Spleen (tissue), 11 donors: ENCODE results near the gene SLC46A2. TPM values are rescaled to one million over a fixed set of nuclear protein-coding genes. Genes with fewer than 3 reads are reported as not detected.

Source experiments
- DNase-seq: peaks from one replicate; pipeline ENCODE4 v3.0.0-alpha.2; 2020
- H3K27ac ChIP-seq, 8 donors: fragments of 200-600 bp; sonication (generic) in 7 of 8; 1 replicate in 4 of 8; 2 replicates in 4 of 8; pipeline versions ENCODE4 v1.5.0 to v1.8.0; 2016 to 2021; ENCODE audit warnings: inconsistent platforms in 4 of 8, mild to moderate bottlenecking in 4 of 8, moderate library complexity in 1 of 8
- H3K27me3 ChIP-seq, 7 donors: fragments of 200-600 bp; sonication (generic) in 6 of 7; replicated peaks in 1 of 7; 1 replicate in 4 of 7; 2 replicates in 3 of 7; pipeline versions ENCODE4 v1.5.0 to v1.8.0; 2016 to 2021; ENCODE audit warnings: inconsistent platforms in 3 of 7, mild to moderate bottlenecking in 1 of 7
- H3K36me3 ChIP-seq, 6 donors: fragments of 200-600 bp; sonication (generic) in 5 of 6; 1 replicate in 4 of 6; 2 replicates in 2 of 6; pipeline versions ENCODE4 v1.5.0 to v1.8.0; 2016 to 2021; ENCODE audit warnings: inconsistent platforms in 2 of 6
- H3K4me1 ChIP-seq, 6 donors: fragments of 200-600 bp; sonication (generic) in 5 of 6; 1 replicate in 3 of 6; 2 replicates in 3 of 6; pipeline versions ENCODE4 v1.5.0 to v1.8.0; 2016 to 2021; ENCODE audit warnings: inconsistent platforms in 3 of 6
- H3K4me3 ChIP-seq, 8 donors: fragments of 200-600 bp; sonication (generic) in 7 of 8; 1 replicate in 4 of 8; 2 replicates in 4 of 8; pipeline versions ENCODE4 v1.5.0 to v1.8.0; 2016 to 2021; ENCODE audit warnings: inconsistent platforms in 4 of 8, mild to moderate bottlenecking in 4 of 8, moderate library complexity in 2 of 8
- H3K9me3 ChIP-seq, 8 donors: fragments of 200-600 bp; sonication (generic) in 7 of 8; 1 replicate in 4 of 8; 2 replicates in 4 of 8; pipeline versions ENCODE4 v1.5.0 to v1.8.0; 2016 to 2021; ENCODE audit warnings: inconsistent platforms in 4 of 8
- POLR2A ChIP-seq, 3 donors: fragments of 450-650 bp; IDR thresholded peaks; one replicate each; pipeline ENCODE4 v1.5.1; 2017; ENCODE audit warnings: antibody characterized with exemption in 3 of 3, mild to moderate bottlenecking in 1 of 3
- POLR2AphosphoS5 ChIP-seq, 3 donors: sonication (generic); formaldehyde crosslinking; IDR thresholded peaks; one replicate each; pipeline ENCODE4 v1.5.1; 2017; ENCODE audit warnings: antibody characterized with exemption in 3 of 3
- WGBS, 5 donors: extraction: QIAGEN DNeasy Blood & Tissue Kit in 3 of 5; methylation state at CpG; one replicate each; pipeline versions ENCODE4 v1.1.5 to v1.1.7; 2013 to 2018; 5-methylcytosine and 5-hydroxymethylcytosine counted together
- intact Hi-C: fragments of 100-400 bp; cut with DNase I; formaldehyde crosslinking; loops from one replicate; pipeline ENCODE4 v1.15.0; 2023; ENCODE audit warnings: low total_unique reads
- polyA plus RNA-seq, 3 donors: library from polyadenylated mRNA; stranded (reverse); fragments of 200-250 nt; gene quantifications; one replicate each; pipeline ENCODE4 v1.2.1, GENCODE V29; 2013
- total RNA-seq, 7 donors: library from RNA; depleted of rRNA in 3 of 7; stranded (reverse); fragments of >200 nt in 3 of 7; fragmentation: NEBNext Ultra II Directional in 4 of 7; extraction: Animal tissue kit (Norgen Biotek cat#: 25700) in 4 of 7; gene quantifications; one replicate each; pipeline versions ENCODE4 v1.1.0 to v1.2.1, GENCODE V29; 2016 to 2021
- TF ChIP-seq, protein P1 (sequence below), 11 experiments: fragments of 200-600 bp in 7 of 11; fragments of 450-650 bp in 4 of 11; sonication (generic) in 4 of 11; IDR thresholded peaks in 8 of 11; conservative IDR thresholded peaks in 3 of 11; 1 replicate in 7 of 11; 2 replicates in 4 of 11; pipeline versions ENCODE4 v1.4.0 to v1.8.0; 2016 to 2021; ENCODE audit warnings: antibody characterized with exemption in 11 of 11, inconsistent platforms in 4 of 11, mild to moderate bottlenecking in 1 of 11
- donor health status: healthy with polysubstance abuse.
- donor health status: DM: no; HTN: no; CAD: no; lungs with moderate emphysema.
- donor health status: DM: no; HTN: no; CAD: no.
- donor health status: Bipolar disorder and iron deficiency.
- donor health status: healthy.
- donor health status: DM: no; HTN: no; CAD: no.
- donor health status: DM: yes; HTN: yes; CAD: no.

The SLC46A2 gene
- total and polyA plus RNA-seq, 10 donors, result 0.20 to 5.8 (median 0.94) TPM

DNA sequence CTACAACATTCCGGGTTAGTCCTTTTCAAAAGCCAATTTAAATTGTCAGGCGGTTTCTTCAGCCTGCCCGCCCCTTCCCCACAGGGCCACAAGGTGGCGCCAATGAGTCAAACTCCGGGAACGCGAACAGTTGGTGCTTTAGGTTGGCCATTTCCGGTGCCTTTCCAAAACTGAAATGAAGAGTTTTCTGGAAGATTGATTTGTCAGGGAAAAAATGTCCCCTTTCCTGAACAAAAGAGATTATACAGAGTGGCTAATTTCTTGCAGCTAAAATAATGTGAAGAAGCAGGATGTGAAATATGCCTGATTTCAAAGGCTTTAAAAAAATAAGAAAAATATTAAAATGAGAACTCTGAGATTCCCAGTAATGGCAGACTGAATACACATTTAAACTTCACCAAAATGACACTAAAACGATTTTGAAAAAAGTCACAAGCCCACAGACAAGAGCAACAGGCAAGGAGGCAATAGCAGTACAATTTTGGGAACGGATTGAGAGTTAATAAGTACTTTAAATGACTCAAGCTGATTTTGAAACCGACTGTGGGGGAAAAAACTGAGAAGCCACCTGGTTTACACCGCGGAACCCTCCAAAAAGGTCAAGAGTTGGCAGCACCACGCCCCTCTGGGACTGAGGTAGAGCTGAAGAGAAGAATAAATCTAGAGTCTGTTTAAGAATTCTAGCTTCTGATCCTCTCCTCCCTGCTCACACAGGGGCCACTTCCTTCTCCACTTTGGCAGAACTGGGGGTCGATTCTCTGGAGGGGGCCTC is 45.7 kb downstream of the SLC46A2 start:
- no peak overlapping the region for H3K4me3 ChIP-seq
- peaks cover 6 to 34% (median 17%) of the 10 kb centered on the region in 6 donors for H3K4me1 ChIP-seq
- H3K27ac ChIP-seq, result peak overlapping the region in 1 of 8 donors; percentile 29
- TF ChIP-seq POLR2AphosphoS5 (IDR thresholded peaks at IDR 0.05), result peak in 1 of 3 donors; percentile 44
- TF ChIP-seq, protein P1, sequence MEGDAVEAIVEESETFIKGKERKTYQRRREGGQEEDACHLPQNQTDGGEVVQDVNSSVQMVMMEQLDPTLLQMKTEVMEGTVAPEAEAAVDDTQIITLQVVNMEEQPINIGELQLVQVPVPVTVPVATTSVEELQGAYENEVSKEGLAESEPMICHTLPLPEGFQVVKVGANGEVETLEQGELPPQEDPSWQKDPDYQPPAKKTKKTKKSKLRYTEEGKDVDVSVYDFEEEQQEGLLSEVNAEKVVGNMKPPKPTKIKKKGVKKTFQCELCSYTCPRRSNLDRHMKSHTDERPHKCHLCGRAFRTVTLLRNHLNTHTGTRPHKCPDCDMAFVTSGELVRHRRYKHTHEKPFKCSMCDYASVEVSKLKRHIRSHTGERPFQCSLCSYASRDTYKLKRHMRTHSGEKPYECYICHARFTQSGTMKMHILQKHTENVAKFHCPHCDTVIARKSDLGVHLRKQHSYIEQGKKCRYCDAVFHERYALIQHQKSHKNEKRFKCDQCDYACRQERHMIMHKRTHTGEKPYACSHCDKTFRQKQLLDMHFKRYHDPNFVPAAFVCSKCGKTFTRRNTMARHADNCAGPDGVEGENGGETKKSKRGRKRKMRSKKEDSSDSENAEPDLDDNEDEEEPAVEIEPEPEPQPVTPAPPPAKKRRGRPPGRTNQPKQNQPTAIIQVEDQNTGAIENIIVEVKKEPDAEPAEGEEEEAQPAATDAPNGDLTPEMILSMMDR (IDR thresholded peaks at IDR 0.05 in 8 of 11, conservative IDR thresholded peaks at IDR 0.05 in 3 of 11), result peak; percentile 85 to 98 (median 96)
- TF ChIP-seq POLR2A (IDR thresholded peaks at IDR 0.05), result no peak
- intact Hi-C loops, result loop anchor here (10.0 kb wide), 1 partner anchor 60 kb away; no protein-coding TSS in a partner anchor
- peak; percentile 91 for DNase-seq
- peaks cover 0 to 9% (median 0%) of the 10 kb centered on the region in 6 donors for H3K36me3 ChIP-seq
- H3K9me3 ChIP-seq, result no peaks in the 10 kb centered on the region
- H3K27me3 ChIP-seq, result no peaks in the 10 kb centered on the region
- 23 to 31% (median 25%) methylated on average over 15 of the region's 15 CpGs for WGBS, 5 donors

DNA sequence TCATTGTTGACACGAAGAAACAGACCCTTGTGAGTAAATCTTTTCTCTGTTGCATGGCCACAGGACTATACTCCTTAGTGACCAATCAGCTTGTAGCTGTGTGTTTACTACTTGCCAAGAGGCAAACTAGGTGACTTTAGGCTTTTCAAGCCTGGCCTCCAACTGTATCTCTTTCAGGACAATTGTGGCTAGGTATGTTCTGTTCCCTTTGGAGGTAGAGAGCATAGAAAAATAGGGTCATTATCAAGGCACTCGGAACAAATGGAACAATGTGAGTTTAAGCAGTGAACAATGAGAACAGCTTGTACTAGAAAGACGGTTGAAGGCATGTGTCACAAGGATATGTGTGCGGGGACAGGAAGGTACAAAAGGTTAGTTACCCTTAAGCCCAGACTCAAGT is 48.1 kb downstream of the SLC46A2 start:
- H3K36me3 ChIP-seq, result peaks cover 0 to 31% (median 3%) of the 10 kb centered on the region in 6 donors
- DNase-seq, result no peak
- TF ChIP-seq POLR2AphosphoS5 (IDR thresholded peaks at IDR 0.05), result no peak
- no peak for TF ChIP-seq POLR2A (IDR thresholded peaks at IDR 0.05)
- TF ChIP-seq, protein P1 (IDR thresholded peaks at IDR 0.05 in 8 of 11, conservative IDR thresholded peaks at IDR 0.05 in 3 of 11), result no peak
- intact Hi-C loops, result loop anchor here (10.0 kb wide), 1 partner anchor 62 kb away; no protein-coding TSS in a partner anchor
- no peak overlapping the region for H3K27ac ChIP-seq
- WGBS, 5 donors, result 78 to 97% (median 95%) methylated on average over 4 of the region's 4 CpGs
- no peaks in the 10 kb centered on the region for H3K9me3 ChIP-seq
- H3K4me3 ChIP-seq, result no peak overlapping the region
- peaks cover 6 to 16% (median 11%) of the 10 kb centered on the region in 6 donors for H3K4me1 ChIP-seq
- H3K27me3 ChIP-seq, result no peaks in the 10 kb centered on the region

DNA sequence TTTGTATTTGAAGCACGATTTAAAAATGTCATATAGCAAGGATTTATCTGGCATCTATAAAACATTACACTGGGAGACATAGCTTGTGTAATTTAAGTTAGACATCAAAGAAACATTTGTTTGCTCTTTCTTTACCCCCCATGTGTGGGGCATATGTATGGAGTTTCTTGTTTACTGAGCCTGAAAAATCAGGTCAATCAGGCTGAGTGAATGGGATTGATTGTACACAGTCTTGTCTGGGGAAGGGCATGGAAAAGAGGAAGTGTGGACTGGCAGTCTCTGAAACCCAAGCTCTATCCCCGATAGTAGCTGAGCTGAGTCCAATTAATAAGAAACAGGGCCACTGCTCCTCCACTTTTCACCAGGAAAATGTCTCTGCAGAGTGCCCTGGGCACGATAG is 49.4 kb downstream of the SLC46A2 start:
- H3K27ac ChIP-seq, result no peak overlapping the region
- WGBS, 5 donors, result 76 to 84% (median 78%) methylated on average over 3 of the region's 3 CpGs
- H3K9me3 ChIP-seq, result no peaks in the 10 kb centered on the region
- no peaks in the 10 kb centered on the region for H3K27me3 ChIP-seq
- no peak for DNase-seq
- H3K4me3 ChIP-seq, result no peak overlapping the region
- peaks cover 6 to 16% (median 11%) of the 10 kb centered on the region in 6 donors for H3K4me1 ChIP-seq
- intact Hi-C loops, result loop anchor here (10.0 kb wide), 1 partner anchor 64 kb away; no protein-coding TSS in a partner anchor
- TF ChIP-seq, protein P1 (IDR thresholded peaks at IDR 0.05 in 8 of 11, conservative IDR thresholded peaks at IDR 0.05 in 3 of 11), result no peak
- TF ChIP-seq POLR2A (IDR thresholded peaks at IDR 0.05) (no peak), POLR2AphosphoS5 (IDR thresholded peaks at IDR 0.05) (no peak)
- H3K36me3 ChIP-seq, result peaks cover 0 to 43% (median 6%) of the 10 kb centered on the region in 6 donors

DNA sequence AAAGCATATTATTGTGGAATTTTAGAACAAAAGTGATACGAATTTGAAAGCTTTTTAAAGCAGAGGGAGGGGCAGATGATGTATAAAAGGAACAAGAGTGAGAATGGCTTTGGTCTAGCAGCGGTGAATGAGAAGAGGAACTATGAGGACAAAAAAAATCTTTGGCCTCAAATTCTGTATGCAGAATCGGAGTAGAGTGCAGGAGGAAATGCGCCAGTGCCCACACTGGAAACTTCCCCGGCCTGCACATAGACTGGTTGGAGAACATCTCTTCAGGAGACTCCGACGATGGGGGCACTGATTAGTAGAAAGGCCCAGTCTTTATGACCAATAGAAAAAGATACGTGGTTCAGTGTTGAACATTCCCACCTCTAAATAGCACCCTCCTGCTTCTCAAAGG is 51.3 kb downstream of the SLC46A2 start:
- no peak overlapping the region for H3K27ac ChIP-seq
- H3K36me3 ChIP-seq, result peaks cover 0 to 50% (median 7%) of the 10 kb centered on the region in 6 donors
- 68 to 84% (median 69%) methylated on average over 8 of the region's 8 CpGs for WGBS, 5 donors
- H3K9me3 ChIP-seq, result no peaks in the 10 kb centered on the region
- H3K4me1 ChIP-seq, result peaks cover 0 to 3% (median 0%) of the 10 kb centered on the region in 6 donors
- intact Hi-C loops, result no loop called here
- TF ChIP-seq, protein P1 (IDR thresholded peaks at IDR 0.05 in 8 of 11, conservative IDR thresholded peaks at IDR 0.05 in 3 of 11), result no peak
- TF ChIP-seq POLR2AphosphoS5 (IDR thresholded peaks at IDR 0.05), result no peak
- TF ChIP-seq POLR2A (IDR thresholded peaks at IDR 0.05), result no peak
- no peak for DNase-seq
- H3K27me3 ChIP-seq, result no peaks in the 10 kb centered on the region
- H3K4me3 ChIP-seq, result no peak overlapping the region
